Activated naive CD4-positive, alpha-beta T cell treated with anti-CD3 and anti-CD28 coated beads, Interleukin-2, amount 10 ng/mL, durations not matched to agents 7 days and 5 days (primary cell): ENCODE data around the gene TMEM143.

Experiments used
- CTCF ChIA-PET: fragments of 350-600 bp; sonication (Branson Sonifier 250); formaldehyde crosslinking; loops from one replicate; lab custom pipeline; 2021; ENCODE audit warnings: antibody characterized with exemption; lab: Charles Lee
- DNase-seq: peaks from one replicate; pipeline ENCODE4 v3.0.0-alpha.2; 2020
- H3K27ac Mint-ChIP-seq: one replicate; pipeline ENCODE4 v1.8.0; 2021; ENCODE audit warnings: mild to moderate bottlenecking, moderate library complexity, mixed read lengths
- H3K27me3 Mint-ChIP-seq: one replicate; pipeline ENCODE4 v1.8.0; 2021; ENCODE audit warnings: mild to moderate bottlenecking, mixed read lengths
- H3K36me3 Mint-ChIP-seq: one replicate; pipeline ENCODE4 v1.8.0; 2021; ENCODE audit warnings: mixed read lengths
- H3K4me1 Mint-ChIP-seq: one replicate; pipeline ENCODE4 v1.8.0; 2021; ENCODE audit warnings: mixed read lengths
- H3K4me3 Mint-ChIP-seq: one replicate; pipeline ENCODE4 v1.8.0; 2021; ENCODE audit warnings: mild to moderate bottlenecking, moderate library complexity, mixed read lengths
- H3K9me3 Mint-ChIP-seq: one replicate; pipeline ENCODE4 v1.8.0; 2021; ENCODE audit warnings: mixed read lengths

Gene TMEM143

DNA sequence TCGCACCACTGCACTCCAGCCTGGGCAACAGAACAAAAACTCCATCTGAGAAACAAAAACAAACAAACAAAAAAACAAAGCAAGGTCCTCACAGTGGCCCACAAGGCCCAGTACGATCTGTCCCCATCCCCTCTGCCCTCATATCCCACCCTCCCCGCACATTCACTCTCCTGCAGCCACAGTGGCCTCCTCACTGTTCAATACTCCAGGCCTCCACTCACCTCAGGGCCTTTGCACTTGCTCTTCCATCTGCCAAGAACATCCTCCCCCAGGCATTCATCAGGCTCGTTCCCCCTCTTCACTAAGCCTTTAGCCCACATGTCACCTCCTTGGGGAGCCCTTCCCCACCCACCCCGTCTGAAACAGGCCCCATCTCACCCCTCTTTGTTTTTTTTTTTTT is 4.6 kb downstream of the TMEM143 start:
- Mint-ChIP-seq H3K4me3 (no peak overlapping the region), H3K4me1 (peaks cover 9% of the 10 kb centered on the region), H3K9me3 (no peaks in the 10 kb centered on the region), H3K27ac (no peak overlapping the region), H3K27me3 (no peaks in the 10 kb centered on the region), H3K36me3 (peaks cover 11% of the 10 kb centered on the region)
- no peak for DNase-seq
- CTCF ChIA-PET: interaction anchor here (1.3 to 1.4 kb wide), 2 partner anchors 131 to 250 kb away, joined by 3 read pairs; no protein-coding TSS in a partner anchor

- DNase-seq: no peak
- Mint-ChIP-seq H3K27me3 (no peaks in the 10 kb centered on the region), H3K4me1 (peaks cover 4% of the 10 kb centered on the region), H3K36me3 (peaks cover 10% of the 10 kb centered on the region), H3K27ac (no peak overlapping the region), H3K4me3 (no peak overlapping the region), H3K9me3 (no peaks in the 10 kb centered on the region)
- CTCF ChIA-PET: no interaction called here
Measured at GRCh38 chr19:48355365-48355954, 8.3 kb downstream of the TMEM143 start.

GRCh38 chr19:48354332-48354992 is 9.3 kb downstream of the TMEM143 start:
- peaks cover 7% of the 10 kb centered on the region for H3K36me3 Mint-ChIP-seq
- no peaks in the 10 kb centered on the region for H3K27me3 Mint-ChIP-seq
- CTCF ChIA-PET: interaction anchor here (1.0 kb wide), 2 partner anchors 21 to 225 kb away, joined by 3 to 4 read pairs; no protein-coding TSS in a partner anchor

DNA sequence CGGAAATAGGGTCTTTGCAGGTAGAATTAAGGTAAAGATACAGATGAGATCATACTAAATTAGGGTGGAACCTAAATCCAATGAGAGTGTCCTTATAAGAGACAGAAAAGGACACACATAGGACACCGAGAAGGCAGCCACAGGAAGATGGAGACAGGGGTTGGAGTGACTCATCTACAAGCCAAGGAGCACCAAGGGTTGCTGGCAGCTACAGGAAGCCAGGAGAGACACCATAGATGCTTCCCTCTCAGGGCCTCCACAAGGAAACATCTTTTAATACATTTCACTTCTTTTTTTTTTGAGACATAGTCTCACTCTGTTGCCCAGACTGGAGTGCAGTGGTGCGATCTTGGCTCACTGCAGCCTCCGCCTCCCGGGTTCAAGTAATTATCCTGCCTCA is 10.1 kb downstream of the TMEM143 start:
- DNase-seq: no peak
- CTCF ChIA-PET: interaction anchor here (1.0 kb wide), 2 partner anchors 20 to 226 kb away, joined by 3 to 4 read pairs; no protein-coding TSS in a partner anchor
- H3K36me3 Mint-ChIP-seq: peaks cover 4% of the 10 kb centered on the region
- peaks cover 4% of the 10 kb centered on the region for H3K4me1 Mint-ChIP-seq
- H3K27me3 Mint-ChIP-seq: no peaks in the 10 kb centered on the region
- H3K27ac Mint-ChIP-seq: no peak overlapping the region
- H3K9me3 Mint-ChIP-seq: no peaks in the 10 kb centered on the region
- H3K4me3 Mint-ChIP-seq: no peak overlapping the region

More at GRCh38 chr19:48354332-48354992, 9.3 kb downstream of the TMEM143 start:
- Mint-ChIP-seq H3K4me1 (peaks cover 4% of the 10 kb centered on the region), H3K27ac (no peak overlapping the region), H3K4me3 (no peak overlapping the region), H3K9me3 (no peaks in the 10 kb centered on the region)
- no peak for DNase-seq

- peak overlapping the region; percentile 5 for H3K27ac Mint-ChIP-seq
- H3K4me1 Mint-ChIP-seq: peaks cover 4% of the 10 kb centered on the region
- CTCF ChIA-PET: interaction anchor here (0.6 to 1.6 kb wide), 7 partner anchors 10 to 241 kb away, joined by 3 to 8 read pairs (median 3); partner anchors contain the start of gene KDELR1
- no peaks in the 10 kb centered on the region for H3K9me3 Mint-ChIP-seq
- H3K4me3 Mint-ChIP-seq: no peak overlapping the region
- DNase-seq: peak; percentile 90
- H3K36me3 Mint-ChIP-seq: peaks cover 2% of the 10 kb centered on the region
- no peaks in the 10 kb centered on the region for H3K27me3 Mint-ChIP-seq
Measured at GRCh38 chr19:48351341-48351752, 12.4 kb downstream of the TMEM143 start.

DNA sequence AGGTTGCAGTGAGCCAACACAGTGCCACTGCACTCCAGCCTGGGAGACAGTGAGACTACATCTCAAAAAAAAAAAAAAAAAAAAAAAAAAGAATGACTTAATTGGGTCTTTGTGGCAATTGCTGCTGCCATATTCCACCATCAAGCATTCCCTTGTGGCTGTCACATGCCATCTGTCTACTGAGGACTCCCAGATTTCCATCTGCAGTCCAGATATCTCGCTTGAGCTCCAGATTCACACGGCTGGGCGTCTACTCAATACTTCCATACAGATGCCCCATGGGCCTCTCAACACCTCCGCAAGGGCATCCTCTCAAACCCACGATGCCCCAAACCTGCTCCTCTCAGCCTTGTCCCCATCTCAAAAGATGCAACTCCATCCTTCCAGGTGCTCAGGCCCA is 12.9 kb downstream of the TMEM143 start:
- H3K27ac Mint-ChIP-seq: no peak overlapping the region
- H3K36me3 Mint-ChIP-seq: peaks cover 3% of the 10 kb centered on the region
- H3K4me1 Mint-ChIP-seq: peaks cover 4% of the 10 kb centered on the region
- no peaks in the 10 kb centered on the region for H3K27me3 Mint-ChIP-seq
- CTCF ChIA-PET: interaction anchor here (0.6 to 1.6 kb wide), 7 partner anchors 9 to 242 kb away, joined by 3 to 8 read pairs (median 3); partner anchors contain the start of gene KDELR1
- no peak for DNase-seq
- no peak overlapping the region for H3K4me3 Mint-ChIP-seq
- H3K9me3 Mint-ChIP-seq: no peaks in the 10 kb centered on the region

DNA sequence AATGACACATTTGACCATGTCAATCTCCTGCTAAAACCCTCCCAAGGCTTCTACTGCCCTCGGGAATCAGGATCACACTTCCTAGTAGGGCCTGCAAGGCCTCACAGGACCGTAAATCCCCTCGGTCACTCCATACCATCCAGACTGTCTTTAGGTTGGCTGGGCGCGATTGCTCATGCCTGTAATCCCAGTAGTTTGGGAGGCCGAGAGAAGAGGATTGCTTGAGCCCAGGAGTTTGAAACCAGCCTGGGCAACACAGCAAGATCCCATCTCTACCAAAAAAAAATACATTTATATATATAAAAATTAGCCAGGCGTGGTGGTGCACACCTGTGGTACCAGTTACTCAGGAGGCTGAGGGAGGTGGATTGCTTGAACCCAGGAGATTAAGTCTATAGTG is 15.0 kb downstream of the TMEM143 start:
- H3K36me3 Mint-ChIP-seq: peaks cover 3% of the 10 kb centered on the region
- H3K4me1 Mint-ChIP-seq: peaks cover 4% of the 10 kb centered on the region
- no peaks in the 10 kb centered on the region for H3K27me3 Mint-ChIP-seq
- no peak overlapping the region for H3K4me3 Mint-ChIP-seq
- DNase-seq: no peak
- CTCF ChIA-PET: interaction anchor here (1.4 to 1.9 kb wide), 2 partner anchors 15 to 34 kb away, joined by 4 to 5 read pairs; no protein-coding TSS in a partner anchor
- H3K27ac Mint-ChIP-seq: no peak overlapping the region
- H3K9me3 Mint-ChIP-seq: no peaks in the 10 kb centered on the region

- Mint-ChIP-seq H3K9me3 (no peaks in the 10 kb centered on the region), H3K27me3 (no peaks in the 10 kb centered on the region), H3K4me1 (peaks cover 4% of the 10 kb centered on the region), H3K27ac (no peak overlapping the region), H3K36me3 (peaks cover 4% of the 10 kb centered on the region), H3K4me3 (no peak overlapping the region)
- CTCF ChIA-PET: interaction anchor here (0.6 to 1.4 kb wide), 3 partner anchors 14 to 236 kb away, joined by 3 to 4 read pairs (median 3); no protein-coding TSS in a partner anchor
- DNase-seq: no peak
Measured at GRCh38 chr19:48348045-48348444, 15.7 kb downstream of the TMEM143 start.

- CTCF ChIA-PET: interaction anchor here (0.7 to 1.7 kb wide), 3 partner anchors 9 to 28 kb away, joined by 3 to 4 read pairs (median 3); no protein-coding TSS in a partner anchor
- no peaks in the 10 kb centered on the region for H3K9me3 Mint-ChIP-seq
- no peak overlapping the region for H3K27ac Mint-ChIP-seq
- peaks cover 2% of the 10 kb centered on the region for H3K4me1 Mint-ChIP-seq
- no peak for DNase-seq
- peaks cover 8% of the 10 kb centered on the region for H3K36me3 Mint-ChIP-seq
- no peak overlapping the region for H3K4me3 Mint-ChIP-seq
- H3K27me3 Mint-ChIP-seq: no peaks in the 10 kb centered on the region
Measured at GRCh38 chr19:48346191-48346590, 17.5 kb downstream of the TMEM143 start.

DNA sequence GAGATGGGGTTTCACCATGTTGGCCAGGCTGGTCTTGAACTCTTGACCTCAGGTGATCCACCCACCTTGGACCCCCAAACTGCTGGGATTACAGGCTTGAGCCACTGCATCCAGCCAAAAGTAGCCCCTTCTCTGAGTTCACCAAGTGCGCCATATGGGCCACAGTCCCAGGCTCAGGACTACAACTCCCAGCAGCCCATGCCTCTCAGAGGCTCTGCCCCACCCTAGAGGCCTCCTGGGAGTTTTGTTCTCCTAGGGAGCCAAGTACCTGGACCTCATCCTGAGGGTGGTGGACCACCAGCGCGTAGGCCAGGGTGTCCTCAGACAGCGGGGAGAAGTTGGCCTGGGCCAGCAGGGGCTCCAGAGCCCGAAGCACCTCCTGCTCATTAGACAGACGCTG is 18.8 kb downstream of the TMEM143 start:
- H3K4me3 Mint-ChIP-seq: no peak overlapping the region
- peaks cover 8% of the 10 kb centered on the region for H3K36me3 Mint-ChIP-seq
- DNase-seq: no peak
- CTCF ChIA-PET: interaction anchor here (0.9 kb wide), 1 partner anchor 11 kb away, joined by 3 read pairs; no protein-coding TSS in a partner anchor
- no peak overlapping the region for H3K27ac Mint-ChIP-seq
- H3K9me3 Mint-ChIP-seq: no peaks in the 10 kb centered on the region
- no peaks in the 10 kb centered on the region for H3K4me1 Mint-ChIP-seq
- no peaks in the 10 kb centered on the region for H3K27me3 Mint-ChIP-seq

DNA sequence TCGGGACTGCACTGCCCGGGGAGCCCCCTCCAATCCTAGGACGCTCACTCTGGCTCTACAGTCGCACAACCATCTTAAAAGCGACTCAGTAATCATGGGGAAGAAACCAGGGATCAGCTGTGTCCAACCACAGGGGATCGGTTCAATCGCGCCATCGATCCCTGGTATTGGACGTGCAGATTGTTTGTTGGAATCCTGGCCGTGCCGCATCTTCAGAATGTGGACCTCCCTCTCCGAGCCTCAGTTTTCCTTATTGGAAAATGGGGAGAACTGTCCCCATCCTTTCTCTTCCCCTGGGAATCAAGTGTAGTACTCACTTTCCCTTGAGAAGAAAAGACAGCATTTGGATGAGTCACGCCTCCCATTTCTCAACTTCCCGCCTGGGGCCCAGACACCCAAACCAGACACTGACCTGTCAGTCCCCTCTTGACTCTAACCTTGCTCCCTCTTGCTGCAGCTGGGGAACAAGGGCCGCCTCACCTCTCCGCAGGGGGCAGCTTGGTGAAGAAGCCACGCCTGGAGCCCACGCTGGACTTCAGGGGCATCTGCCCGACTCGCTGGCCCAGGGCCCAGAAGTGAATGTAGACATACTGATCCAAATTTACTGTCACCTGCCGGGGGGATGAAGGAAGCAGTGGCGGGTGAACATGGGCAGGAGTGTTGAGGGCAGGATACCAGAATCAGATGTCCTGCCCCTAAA is 20.7 kb downstream of the TMEM143 start:
- H3K27me3 Mint-ChIP-seq: no peaks in the 10 kb centered on the region
- H3K36me3 Mint-ChIP-seq: peaks cover 9% of the 10 kb centered on the region
- H3K4me1 Mint-ChIP-seq: no peaks in the 10 kb centered on the region
- CTCF ChIA-PET: interaction anchor here (0.6 kb wide), 1 partner anchor 85 kb away, joined by 3 read pairs; no protein-coding TSS in a partner anchor
- no peak for DNase-seq
- H3K27ac Mint-ChIP-seq: no peak overlapping the region
- H3K4me3 Mint-ChIP-seq: no peak overlapping the region
- H3K9me3 Mint-ChIP-seq: no peaks in the 10 kb centered on the region

- no peaks in the 10 kb centered on the region for H3K27me3 Mint-ChIP-seq
- H3K4me1 Mint-ChIP-seq: no peaks in the 10 kb centered on the region
- H3K4me3 Mint-ChIP-seq: no peak overlapping the region
- no peak overlapping the region for H3K27ac Mint-ChIP-seq
- CTCF ChIA-PET: interaction anchor here (0.6 kb wide), 1 partner anchor 86 kb away, joined by 3 read pairs; no protein-coding TSS in a partner anchor
- H3K36me3 Mint-ChIP-seq: peaks cover 9% of the 10 kb centered on the region
- DNase-seq: no peak
- no peaks in the 10 kb centered on the region for H3K9me3 Mint-ChIP-seq
Measured at GRCh38 chr19:48342414-48342738, 21.4 kb downstream of the TMEM143 start.

- no peaks in the 10 kb centered on the region for H3K4me1 Mint-ChIP-seq
- H3K27ac Mint-ChIP-seq: no peak overlapping the region
- CTCF ChIA-PET: interaction anchor here (2.2 kb wide), 1 partner anchor 9 kb away, joined by 8 read pairs; no protein-coding TSS in a partner anchor
- H3K4me3 Mint-ChIP-seq: no peak overlapping the region
- H3K36me3 Mint-ChIP-seq: peaks cover 9% of the 10 kb centered on the region
- DNase-seq: no peak
- no peaks in the 10 kb centered on the region for H3K9me3 Mint-ChIP-seq
- H3K27me3 Mint-ChIP-seq: no peaks in the 10 kb centered on the region
Measured at GRCh38 chr19:48341515-48342413, 22.0 kb downstream of the TMEM143 start.
